ENCODE data around the gene TGIF1. TPM values are rescaled to one million over a fixed set of nuclear protein-coding genes. Genes with fewer than 3 reads are reported as not detected.
A peak's percentile ranks its signal among the peaks of the same experiment; 100 is the strongest.

Gene TGIF1
- total and polyA plus RNA-seq, 10 of the 15 experiments (the other 5 are each of a cell fraction or from before 2014, with no cell fraction given), result 1.8 to 8.5 (median 6.4) TPM

GRCh38 chr18:3495691-3496430, 45.9 kb downstream of the TGIF1 start:
- H2AFZ ChIP-seq (ENCODE audit: control insufficient read depth, low read depth, low read length), result no peak overlapping the region
- CTCF ChIA-PET, result interaction anchor here (1.5 to 1.8 kb wide), 3 partner anchors 42 to 199 kb away, joined by 4 to 7 read pairs (median 6); no protein-coding TSS in a partner anchor
- FAIRE-seq (no peak), DNase-seq (ENCODE audit: low read depth, low spot score) (no peak), ATAC-seq (peak; percentile 66)
- H3K27me3 ChIP-seq (replicated peaks in 1 of 2; ENCODE audit: control insufficient read depth in 2 of 2, insufficient read depth in 2 of 2, low read length in 1 of 2), result peaks cover 0 to 16% of the 10 kb centered on the region in 2 experiments; a peak in 2 of 4 replicates
- WGBS (ENCODE audit: insufficient coverage, insufficient replicate concordance, low lambda C conversion rate, missing lambda C conversion rate), result 52% methylated on average over 7 of the region's 7 CpGs
- intact Hi-C loops (cut with micrococcal nuclease; ENCODE audit: unreplicated experiment), result no loop called here
- H3K27ac ChIP-seq (ENCODE audit: control insufficient read depth, insufficient read depth), result no peak overlapping the region
- H4K20me1 ChIP-seq (ENCODE audit: control insufficient read depth, insufficient read depth), result no peaks in the 10 kb centered on the region
- H3K9me3 ChIP-seq (replicated peaks; ENCODE audit: control insufficient read depth, insufficient read depth, low read length), result no peaks in the 10 kb centered on the region
- H3K79me2 ChIP-seq (ENCODE audit: control insufficient read depth, insufficient read depth, low read length), result no peaks in the 10 kb centered on the region
- H3K4me1 ChIP-seq (ENCODE audit: control insufficient read depth, insufficient read depth, low read length), result no peaks in the 10 kb centered on the region
- POLR2A ChIA-PET, result no interaction called here
- H3K4me3 ChIP-seq, result no peak overlapping the region
- no peak overlapping the region for H3K9ac ChIP-seq (ENCODE audit: control insufficient read depth, insufficient read depth, low read length)
- SMC1A ChIA-PET (ENCODE audit: uncharacterized antibody, unreplicated experiment), result interaction anchor here (0.6 to 3.1 kb wide), 14 partner anchors 9 to 1499 kb away, joined by 3 to 25 read pairs (median 6); no protein-coding TSS in a partner anchor
- BruUV-seq (replicated peaks), result no TSS peak
- RAD21 ChIA-PET (ENCODE audit: unreplicated experiment), result interaction anchor here (3.3 kb wide), 1 partner anchor 31 kb away, joined by 18 read pairs; no protein-coding TSS in a partner anchor
- no peak overlapping the region for H3K4me2 ChIP-seq (ENCODE audit: control insufficient read depth, insufficient read depth)
- in situ Hi-C loops (cut with MboI), result no loop called here
- no peaks in the 10 kb centered on the region for H3K36me3 ChIP-seq (ENCODE audit: control insufficient read depth in 2 of 2, insufficient read depth in 2 of 2, low read length in 1 of 2)
- TF ChIP-seq MTA3 (IDR thresholded peaks at IDR 0.05; ENCODE audit: borderline replicate concordance, low read length) (no peak), CHD4 (IDR thresholded peaks at IDR 0.05) (no peak), FOS (IDR thresholded peaks at IDR 0.05; ENCODE audit: borderline replicate concordance, extremely low read depth, insufficient read length) (no peak), SMAD1 (IDR thresholded peaks at IDR 0.05; ENCODE audit: low read depth, partially characterized antibody) (no peak), BHLHE40 (IDR thresholded peaks at IDR 0.05; ENCODE audit: borderline replicate concordance in 1 of 2, low read depth in 2 of 2, low read length in 1 of 2) (peak; percentile 80 to 85), ETV6 (conservative IDR thresholded peaks at IDR 0.05 in 1 of 2, IDR thresholded peaks at IDR 0.05 in 1 of 2; ENCODE audit: borderline replicate concordance in 1 of 2, low read depth in 1 of 2) (no peak), ZZZ3 (IDR thresholded peaks at IDR 0.05; ENCODE audit: control insufficient read depth, insufficient read length, low read depth) (no peak), BACH1 (IDR thresholded peaks at IDR 0.05; ENCODE audit: borderline replicate concordance) (no peak), HCFC1 (IDR thresholded peaks at IDR 0.05; ENCODE audit: low read length) (no peak), SUZ12 (IDR thresholded peaks at IDR 0.05; ENCODE audit: unreplicated experiment) (no peak), ELK1 (IDR thresholded peaks at IDR 0.05; ENCODE audit: low read depth, low read length) (no peak), ZBTB11 (CRISPR knock-in tag; IDR thresholded peaks at IDR 0.05) (no peak), MLLT1 (IDR thresholded peaks at IDR 0.05) (no peak), STAT3 (IDR thresholded peaks at IDR 0.05; ENCODE audit: low read depth, low read length) (no peak), CREM (IDR thresholded peaks at IDR 0.05; ENCODE audit: low read depth) (peak; percentile 46; the same call in 1 of the 2 replicates), KLF5 (IDR thresholded peaks at IDR 0.05; ENCODE audit: partially characterized antibody) (no peak), EP300 (IDR thresholded peaks at IDR 0.05; ENCODE audit: borderline replicate concordance in 1 of 2, control insufficient read depth in 1 of 2, low read depth in 2 of 2, low read length in 2 of 2) (peak in 1 of 2 experiments; percentile 28; a peak in 1 of 4 replicates)

All from GM12878 (cell line).